Astrocyte (in vitro differentiated cells and primary cell): ENCODE measurements around the gene KIF19. TPM values are rescaled to one million over a fixed set of nuclear protein-coding genes. Genes with fewer than 3 reads are reported as not detected.

Experiments
- DNase-seq: peaks from one replicate; pipeline ENCODE4 v3.0.0-alpha.2; 2010; ENCODE audit warnings: low read depth
- FAIRE-seq: peaks from 2 replicates; lab custom pipeline; 2011; peaks lifted over from hg19 to GRCh38; lab: Jason Lieb, UNC
- H2AFZ ChIP-seq: 2 replicates; pipeline ENCODE4 v1.6.0; 2012; ENCODE audit warnings: low read depth, low read length, inconsistent platforms
- H3K27ac ChIP-seq: 2 replicates; pipeline ENCODE4 v1.5.1; 2011; ENCODE audit warnings: low read depth, low read length, inconsistent platforms
- H3K27me3 ChIP-seq: 2 replicates; pipeline ENCODE4 v1.6.0; 2011; ENCODE audit warnings: low read length, inconsistent platforms; ENCODE audit not compliant: insufficient read depth
- H3K36me3 ChIP-seq: 2 replicates; pipeline ENCODE4 v1.5.1; 2011; ENCODE audit warnings: low read length, inconsistent platforms; ENCODE audit not compliant: insufficient read depth
- H3K4me1 ChIP-seq: 2 replicates; pipeline ENCODE4 v1.5.1; 2011; ENCODE audit warnings: low read length, inconsistent platforms; ENCODE audit not compliant: insufficient read depth
- H3K4me2 ChIP-seq: 2 replicates; pipeline ENCODE4 v1.6.0; 2012; ENCODE audit warnings: low read length, inconsistent platforms
- H3K4me3 ChIP-seq: 2 replicates; pipeline ENCODE4 v1.5.1; 2011; ENCODE audit warnings: low read depth, mild to moderate bottlenecking, low read length, inconsistent platforms; ENCODE audit not compliant: insufficient read depth
- H3K79me2 ChIP-seq: 2 replicates; pipeline ENCODE4 v1.6.0; 2012; ENCODE audit warnings: mild to moderate bottlenecking, low read length, inconsistent platforms; ENCODE audit not compliant: insufficient read depth
- H3K9ac ChIP-seq: 2 replicates; pipeline ENCODE4 v1.6.0; 2012; ENCODE audit warnings: mild to moderate bottlenecking, low read length, inconsistent platforms
- H3K9me3 ChIP-seq: 2 replicates; pipeline ENCODE4 v1.5.1; 2012; ENCODE audit warnings: low read depth, mild to moderate bottlenecking, low read length, inconsistent platforms; ENCODE audit not compliant: insufficient read depth
- H4K20me1 ChIP-seq: 2 replicates; pipeline ENCODE4 v1.6.0; 2012; ENCODE audit warnings: low read length, inconsistent platforms; ENCODE audit not compliant: insufficient read depth
- H3K27ac Mint-ChIP-seq: one replicate; pipeline ENCODE4 v1.8.0; 2021; ENCODE audit warnings: mild to moderate bottlenecking, mixed read lengths; ENCODE audit not compliant: unreplicated experiment
- H3K27me3 Mint-ChIP-seq: one replicate; pipeline ENCODE4 v1.8.0; 2021; ENCODE audit warnings: low read depth, mixed read lengths; ENCODE audit not compliant: unreplicated experiment
- H3K36me3 Mint-ChIP-seq: one replicate; pipeline ENCODE4 v1.8.0; 2021; ENCODE audit warnings: low read depth, mixed read lengths; ENCODE audit not compliant: unreplicated experiment
- H3K4me1 Mint-ChIP-seq: one replicate; pipeline ENCODE4 v1.8.0; 2021; ENCODE audit warnings: low read depth, mixed read lengths; ENCODE audit not compliant: unreplicated experiment
- H3K4me3 Mint-ChIP-seq: one replicate; pipeline ENCODE4 v1.8.0; 2021; ENCODE audit warnings: mild to moderate bottlenecking, moderate library complexity, mixed read lengths; ENCODE audit not compliant: unreplicated experiment
- H3K9me3 Mint-ChIP-seq: one replicate; pipeline ENCODE4 v1.8.0; 2021; ENCODE audit warnings: mild to moderate bottlenecking, mixed read lengths; ENCODE audit not compliant: unreplicated experiment
- EZH2 ChIP-seq: IDR thresholded peaks from 2 replicates; pipeline ENCODE4 v1.6.1; 2012; ENCODE audit warnings: mild to moderate bottlenecking, low read length, inconsistent platforms; ENCODE audit not compliant: insufficient read depth
- total RNA-seq: library from RNA; stranded (reverse); gene quantifications from 2 replicates; pipeline ENCODE4 v1.2.1, GENCODE V29; 2021
- TF ChIP-seq, protein P1 (sequence below): IDR thresholded peaks from 2 replicates; pipeline ENCODE4 v1.5.1; 2011; ENCODE audit warnings: low read depth, mild to moderate bottlenecking, inconsistent platforms, low read length, moderate library complexity; ENCODE audit not compliant: insufficient read depth

Gene KIF19
- total RNA-seq, 1 donor from 2014 or later = not detected

- Histone ChIP-seq H3K4me3 (no peak overlapping the region), H3K9ac (no peak overlapping the region), H3K9me3 (peaks cover 5% of the 10 kb centered on the region), H3K79me2 (no peaks in the 10 kb centered on the region), H3K27me3 (no peaks in the 10 kb centered on the region), H3K36me3 (no peaks in the 10 kb centered on the region), H3K27ac (no peak overlapping the region), H4K20me1 (no peaks in the 10 kb centered on the region), H3K4me2 (no peak overlapping the region), H3K4me1 (no peaks in the 10 kb centered on the region), H2AFZ (no peak overlapping the region)
- TF ChIP-seq EZH2 = no peak
- TF ChIP-seq, protein P1, sequence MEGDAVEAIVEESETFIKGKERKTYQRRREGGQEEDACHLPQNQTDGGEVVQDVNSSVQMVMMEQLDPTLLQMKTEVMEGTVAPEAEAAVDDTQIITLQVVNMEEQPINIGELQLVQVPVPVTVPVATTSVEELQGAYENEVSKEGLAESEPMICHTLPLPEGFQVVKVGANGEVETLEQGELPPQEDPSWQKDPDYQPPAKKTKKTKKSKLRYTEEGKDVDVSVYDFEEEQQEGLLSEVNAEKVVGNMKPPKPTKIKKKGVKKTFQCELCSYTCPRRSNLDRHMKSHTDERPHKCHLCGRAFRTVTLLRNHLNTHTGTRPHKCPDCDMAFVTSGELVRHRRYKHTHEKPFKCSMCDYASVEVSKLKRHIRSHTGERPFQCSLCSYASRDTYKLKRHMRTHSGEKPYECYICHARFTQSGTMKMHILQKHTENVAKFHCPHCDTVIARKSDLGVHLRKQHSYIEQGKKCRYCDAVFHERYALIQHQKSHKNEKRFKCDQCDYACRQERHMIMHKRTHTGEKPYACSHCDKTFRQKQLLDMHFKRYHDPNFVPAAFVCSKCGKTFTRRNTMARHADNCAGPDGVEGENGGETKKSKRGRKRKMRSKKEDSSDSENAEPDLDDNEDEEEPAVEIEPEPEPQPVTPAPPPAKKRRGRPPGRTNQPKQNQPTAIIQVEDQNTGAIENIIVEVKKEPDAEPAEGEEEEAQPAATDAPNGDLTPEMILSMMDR = no peak
- H3K27me3 Mint-ChIP-seq = peaks cover 33% of the 10 kb centered on the region
- no peak for FAIRE-seq
- no peaks in the 10 kb centered on the region for H3K4me1 Mint-ChIP-seq
- H3K9me3 Mint-ChIP-seq = no peaks in the 10 kb centered on the region
- no peak for DNase-seq
- no peak overlapping the region for H3K4me3 Mint-ChIP-seq
- H3K27ac Mint-ChIP-seq = no peak overlapping the region
- H3K36me3 Mint-ChIP-seq = no peaks in the 10 kb centered on the region
Measured at GRCh38 chr17:74337834-74338500, 11.9 kb downstream of the KIF19 start.

DNA sequence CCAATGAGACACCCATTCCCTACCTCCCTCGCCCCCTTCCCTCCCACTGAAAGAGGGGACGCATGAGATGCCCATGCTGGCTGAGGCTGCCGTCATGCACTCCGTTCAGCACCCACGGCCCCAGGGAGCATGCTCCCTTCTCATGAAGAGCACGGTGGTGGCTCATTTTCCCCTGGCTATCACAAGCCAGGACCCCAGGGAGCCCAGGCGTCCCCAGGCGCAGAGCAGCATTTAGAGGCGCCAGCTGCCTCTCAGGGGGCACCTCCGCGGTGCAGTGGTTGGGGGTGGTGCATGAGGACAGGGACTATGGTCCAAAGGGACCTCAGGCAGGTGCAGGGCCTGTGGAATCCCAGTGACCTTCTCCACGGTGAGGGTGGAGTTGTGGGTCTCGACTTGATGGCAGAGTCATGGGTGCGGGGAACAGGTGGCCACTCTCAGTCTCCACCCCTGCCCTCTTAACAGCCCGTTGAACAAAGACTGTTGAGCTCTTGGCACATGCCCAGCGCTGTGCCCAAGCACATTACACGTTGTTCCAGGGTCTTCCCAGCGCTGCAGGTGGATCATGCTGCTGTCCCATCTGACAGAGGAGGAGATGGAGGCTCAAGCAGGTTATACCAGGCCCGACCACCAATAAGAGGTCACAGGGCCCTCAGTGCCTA, 13.6 kb downstream of the KIF19 start:
- no peaks in the 10 kb centered on the region for H3K4me1 ChIP-seq
- H3K4me3 ChIP-seq = no peak overlapping the region
- H3K27ac Mint-ChIP-seq = no peak overlapping the region
- H3K9me3 Mint-ChIP-seq = no peaks in the 10 kb centered on the region
- H3K4me2 ChIP-seq = no peak overlapping the region
- H3K79me2 ChIP-seq = no peaks in the 10 kb centered on the region
- H3K36me3 ChIP-seq = no peaks in the 10 kb centered on the region
- H3K9me3 ChIP-seq = no peaks in the 10 kb centered on the region
- no peaks in the 10 kb centered on the region for H3K4me1 Mint-ChIP-seq
- DNase-seq = no peak
- TF ChIP-seq EZH2 = no peak
- TF ChIP-seq, protein P1 = no peak
- peaks cover 34% of the 10 kb centered on the region for H3K27me3 Mint-ChIP-seq
- no peak overlapping the region for H3K27ac ChIP-seq
- H3K4me3 Mint-ChIP-seq = no peak overlapping the region
- FAIRE-seq = no peak
- H2AFZ ChIP-seq = no peak overlapping the region
- no peak overlapping the region for H3K9ac ChIP-seq
- no peaks in the 10 kb centered on the region for H3K36me3 Mint-ChIP-seq
- no peaks in the 10 kb centered on the region for H4K20me1 ChIP-seq
- H3K27me3 ChIP-seq = no peaks in the 10 kb centered on the region
